Thyroid gland (tissue), 4 donors: Measurements from ENCODE around the gene CCDC47.

Experiments used
- CTCF ChIP-seq, 6 experiments: fragments of 200-600 bp in 3 of 6; fragments of 450-650 bp in 3 of 6; sonication (generic) in 3 of 6; IDR thresholded peaks; one replicate each; pipeline ENCODE4 v1.5.1; 2016 to 2019; ENCODE audit warnings: antibody characterized with exemption in 6 of 6, mild to moderate bottlenecking in 2 of 6, inconsistent platforms in 1 of 6, moderate library complexity in 1 of 6
- POLR2A ChIP-seq, 2 donors: fragments of 450-650 bp; IDR thresholded peaks; one replicate each; pipeline ENCODE4 v1.6.1; 2017; ENCODE audit warnings: antibody characterized with exemption in 2 of 2, mild to moderate bottlenecking in 2 of 2, moderate library complexity in 1 of 2

GRCh38 chr17:63786117-63786516 is 12.7 kb upstream of the CCDC47 start:
- TF ChIP-seq CTCF (IDR thresholded peaks at IDR 0.05) (no peak), POLR2A (IDR thresholded peaks at IDR 0.05) (no peak)
